ENCODE measurements around the gene KRTAP10-6. TPM values are rescaled to one million over a fixed set of nuclear protein-coding genes. Genes with fewer than 3 reads are reported as not detected.

The KRTAP10-6 gene
- total and polyA plus RNA-seq, 2 donors (not counting 1 experiment from before 2014, with no cell fraction given): not detected

DNA sequence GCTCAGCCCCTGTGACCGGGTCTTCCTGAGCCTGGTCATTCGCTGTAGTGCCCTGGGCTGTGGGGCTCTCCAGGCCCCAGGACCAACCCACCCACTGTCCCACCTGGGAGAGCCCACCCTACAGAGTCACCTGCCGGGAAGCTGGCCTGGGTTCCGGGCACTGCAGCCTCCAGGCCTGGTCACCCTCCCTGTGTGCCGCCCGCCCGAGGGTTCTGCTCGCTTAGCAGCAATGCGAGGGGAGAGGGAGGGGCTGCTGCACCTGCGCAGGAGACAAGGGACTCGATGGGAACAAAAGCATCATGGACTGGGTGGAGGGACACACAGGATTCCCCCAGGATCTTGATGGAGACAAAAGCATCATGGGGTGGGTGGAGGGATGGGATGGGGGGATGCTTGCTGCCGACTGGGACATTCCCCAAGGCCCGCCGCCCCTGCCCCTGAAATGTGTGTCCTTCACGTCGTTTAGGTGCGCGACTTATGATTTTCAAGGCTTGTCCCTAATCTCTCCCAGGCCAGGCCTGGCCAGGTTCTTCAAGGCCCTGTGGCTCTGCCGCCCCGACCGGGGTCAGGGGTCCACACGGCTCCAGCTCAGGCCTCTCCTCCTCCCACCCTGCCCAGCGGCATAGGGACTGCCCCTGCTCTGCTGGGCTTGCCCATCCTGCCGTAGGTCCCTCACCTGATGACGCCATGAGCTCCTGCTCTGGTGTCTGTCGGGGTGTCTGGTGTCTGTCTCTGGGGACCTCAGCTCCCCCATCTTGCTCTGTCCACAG lies 21.3 kb upstream of the KRTAP10-6 start:
- Histone ChIP-seq H2AFZ (ENCODE audit: insufficient read depth, low read depth, low read length, poor library complexity, severe bottlenecking) (no peak overlapping the region), H4K20me1 (ENCODE audit: control insufficient read depth, insufficient read depth, low read length, poor library complexity, severe bottlenecking) (no peaks in the 10 kb centered on the region), H3K4me2 (replicated peaks; ENCODE audit: low read depth, low read length, poor library complexity, severe bottlenecking) (no peak overlapping the region), H3K36me3 (replicated peaks in 1 of 2; ENCODE audit: control extremely low read depth in 1 of 2, control insufficient read depth in 1 of 2, extremely low read depth in 1 of 2, insufficient read depth in 2 of 2, low read length in 1 of 2) (no peaks in the 10 kb centered on the region), H3K4me1 (ENCODE audit: control insufficient read depth in 2 of 2, insufficient read depth in 2 of 2, low read length in 2 of 2) (peaks cover 4% of the 10 kb centered on the region in 2 donors), H3K79me2 (ENCODE audit: control insufficient read depth, insufficient read depth, low read length) (no peaks in the 10 kb centered on the region), H3K27me3 (replicated peaks in 1 of 4; ENCODE audit: control extremely low read depth in 1 of 4, control insufficient read depth in 3 of 4, insufficient read depth in 4 of 4, low read length in 3 of 4) (peaks cover 0 to 3% (median 1%) of the 10 kb centered on the region in 4 experiments), H3K27ac (ENCODE audit: low read length in 2 of 2) (no peak overlapping the region), H3K9ac (ENCODE audit: low read length) (no peak overlapping the region), H3K9me3 (ENCODE audit: control extremely low read depth in 1 of 3, control insufficient read depth in 2 of 3, insufficient read depth in 1 of 3, low read length in 2 of 3) (peaks cover 4 to 42% (median 25%) of the 10 kb centered on the region in 3 donors), H3K4me3 (ENCODE audit: control extremely low read depth in 1 of 5, extremely low read depth in 1 of 5, insufficient read depth in 1 of 5, low read depth in 2 of 5, low read length in 4 of 5) (no peak overlapping the region)
- Mint-ChIP-seq H3K4me1 (peaks cover 5% of the 10 kb centered on the region), H3K27ac (no peak overlapping the region), H3K27me3 (peaks cover 4% of the 10 kb centered on the region), H3K4me3 (no peak overlapping the region), H3K9me3 (ENCODE audit: insufficient read depth) (peaks cover 15% of the 10 kb centered on the region)
- DNase-seq: no peak
- ChIA-PET CTCF (no interaction called here), POLR2A (no interaction called here)
- intact Hi-C loops (cut with micrococcal nuclease): no loop called here
- no peak for TF ChIP-seq CTCF (IDR thresholded peaks at IDR 0.05)
- no peak for TF ChIP-seq EZH2 (IDR thresholded peaks at IDR 0.05; ENCODE audit: borderline replicate concordance, insufficient read depth, low read depth, low read length, poor library complexity, severe bottlenecking)
- no peak for ATAC-seq (ENCODE audit: low read depth)
- WGBS (ENCODE audit: insufficient coverage): 94% methylated on average over 26 of the region's 26 CpGs

GRCh38 chr21:44612669-44613229 lies 20.4 kb upstream of the KRTAP10-6 start:
- intact Hi-C loops (cut with micrococcal nuclease): no loop called here
- H3K27ac Mint-ChIP-seq: no peak overlapping the region
- Histone ChIP-seq H3K27ac (ENCODE audit: low read length in 2 of 2) (no peak overlapping the region), H3K4me1 (ENCODE audit: control insufficient read depth in 2 of 2, insufficient read depth in 2 of 2, low read length in 2 of 2) (no peaks in the 10 kb centered on the region), H3K4me3 (ENCODE audit: control extremely low read depth in 1 of 5, extremely low read depth in 1 of 5, insufficient read depth in 1 of 5, low read depth in 2 of 5, low read length in 4 of 5) (no peak overlapping the region), H3K36me3 (replicated peaks in 1 of 2; ENCODE audit: control extremely low read depth in 1 of 2, control insufficient read depth in 1 of 2, extremely low read depth in 1 of 2, insufficient read depth in 2 of 2, low read length in 1 of 2) (no peaks in the 10 kb centered on the region), H3K79me2 (ENCODE audit: control insufficient read depth, insufficient read depth, low read length) (no peaks in the 10 kb centered on the region), H3K9ac (ENCODE audit: low read length) (no peak overlapping the region), H3K4me2 (replicated peaks; ENCODE audit: low read depth, low read length, poor library complexity, severe bottlenecking) (no peak overlapping the region), H2AFZ (ENCODE audit: insufficient read depth, low read depth, low read length, poor library complexity, severe bottlenecking) (no peak overlapping the region), H4K20me1 (ENCODE audit: control insufficient read depth, insufficient read depth, low read length, poor library complexity, severe bottlenecking) (no peaks in the 10 kb centered on the region), H3K9me3 (ENCODE audit: control extremely low read depth in 1 of 3, control insufficient read depth in 2 of 3, insufficient read depth in 1 of 3, low read length in 2 of 3) (peaks cover 4 to 42% (median 25%) of the 10 kb centered on the region in 3 donors), H3K27me3 (replicated peaks in 1 of 4; ENCODE audit: control extremely low read depth in 1 of 4, control insufficient read depth in 3 of 4, insufficient read depth in 4 of 4, low read length in 3 of 4) (peaks cover 0 to 3% (median 1%) of the 10 kb centered on the region in 4 experiments)
- no peak overlapping the region for H3K4me3 Mint-ChIP-seq
- POLR2A ChIA-PET: no interaction called here
- TF ChIP-seq EZH2 (IDR thresholded peaks at IDR 0.05; ENCODE audit: borderline replicate concordance, insufficient read depth, low read depth, low read length, poor library complexity, severe bottlenecking) (no peak), CTCF (IDR thresholded peaks at IDR 0.05) (no peak)
- H3K4me1 Mint-ChIP-seq: no peaks in the 10 kb centered on the region
- WGBS (ENCODE audit: insufficient coverage): 88% methylated on average over 13 of the region's 13 CpGs
- H3K27me3 Mint-ChIP-seq: peaks cover 10% of the 10 kb centered on the region
- DNase-seq: no peak
- CTCF ChIA-PET: no interaction called here
- no peak for ATAC-seq (ENCODE audit: low read depth)
- peaks cover 15% of the 10 kb centered on the region for H3K9me3 Mint-ChIP-seq (ENCODE audit: insufficient read depth)

Measured in B cell (primary cell).